IMR-90 (cell line): ENCODE data around the gene LRP1B. TPM values are rescaled to one million over a fixed set of nuclear protein-coding genes. Genes with fewer than 3 reads are reported as not detected.

Experiments
- ATAC-seq: fragments of 200-7000 bp; cut with Tn5 transposase; 2 replicates; pipeline ENCODE4 v1.9.1; 2020; ENCODE audit warnings: low read depth, mild to moderate bottlenecking, moderate library complexity
- BruUV-seq: library from RNA; stranded (reverse); fragments of 400-500 nt; replicated peaks from 2 replicates; lab custom pipeline; 2021; lab: Mats Ljungman, UMichigan
- CTCF ChIA-PET: fragments of 300-600 bp; formaldehyde crosslinking; extraction: SDS; loops from one replicate; lab custom pipeline; 2021; ENCODE audit warnings: antibody characterized with exemption; lab: Yijun Ruan, JAX
- POLR2A ChIA-PET: fragments of 300-600 bp; sonication (Branson Sonifier 250); formaldehyde crosslinking; loops from one replicate; lab custom pipeline; 2022; ENCODE audit warnings: antibody characterized with exemption; ENCODE audit not compliant: unreplicated experiment; lab: Charles Lee
- DNase-seq: peaks from one replicate; pipeline ENCODE4 v3.0.0; 2013
- H2AFZ ChIP-seq: replicated peaks from 2 replicates; pipeline ENCODE3; 2013; ENCODE audit warnings: low read length, mild to moderate bottlenecking; ENCODE audit not compliant: poor library complexity
- H2AK5ac ChIP-seq: 2 replicates; pipeline ENCODE4 v1.6.1; 2013; ENCODE audit warnings: low read depth, low read length, inconsistent platforms
- H2AK9ac ChIP-seq: replicated peaks from 2 replicates; pipeline ENCODE3; 2013; ENCODE audit warnings: mild to moderate bottlenecking, low read depth, low read length, moderate library complexity; ENCODE audit not compliant: poor library complexity
- H2BK120ac ChIP-seq: 2 replicates; pipeline ENCODE4 v1.6.1; 2013; ENCODE audit warnings: low read depth, low read length, inconsistent platforms
- H2BK15ac ChIP-seq: 3 replicates; pipeline ENCODE4 v1.6.1; 2013; ENCODE audit warnings: low read depth, low read length, inconsistent platforms
- H2BK20ac ChIP-seq: 2 replicates; pipeline ENCODE4 v1.6.1; 2013; ENCODE audit warnings: low read depth, mild to moderate bottlenecking, inconsistent platforms, low read length, moderate library complexity
- H2BK5ac ChIP-seq: 2 replicates; pipeline ENCODE4 v1.6.1; 2013; ENCODE audit warnings: mild to moderate bottlenecking, low read depth, low read length, inconsistent platforms; ENCODE audit not compliant: poor library complexity, severe bottlenecking
- H3K14ac ChIP-seq: replicated peaks from 2 replicates; pipeline ENCODE4 v1.6.1; 2013; ENCODE audit warnings: low read depth, low read length, inconsistent platforms
- H3K18ac ChIP-seq: 2 replicates; pipeline ENCODE4 v1.6.1; 2013; ENCODE audit warnings: low read depth, low read length, control low read depth
- H3K23ac ChIP-seq: 2 replicates; pipeline ENCODE4 v1.6.1; 2013; ENCODE audit warnings: low read depth, low read length, inconsistent platforms
- H3K27ac ChIP-seq: 2 replicates; pipeline ENCODE4 v1.5.1; 2013; ENCODE audit warnings: mild to moderate bottlenecking, control low read depth, low read length; ENCODE audit not compliant: insufficient read depth
- H3K27me3 ChIP-seq: 2 replicates; pipeline ENCODE4 v1.6.1; 2013; ENCODE audit warnings: low read length; ENCODE audit not compliant: control insufficient read depth, insufficient read depth
- H3K36me3 ChIP-seq: 2 replicates; pipeline ENCODE4 v1.6.1; 2013; ENCODE audit warnings: low read length, mixed read lengths; ENCODE audit not compliant: control insufficient read depth, insufficient read depth
- H3K4ac ChIP-seq: 2 replicates; pipeline ENCODE4 v1.6.1; 2013; ENCODE audit warnings: low read depth, low read length, inconsistent platforms
- H3K4me1 ChIP-seq: 2 replicates; pipeline ENCODE4 v1.6.1; 2013; ENCODE audit warnings: low read length, mixed read lengths; ENCODE audit not compliant: control insufficient read depth, insufficient read depth
- H3K4me2 ChIP-seq: 2 replicates; pipeline ENCODE4 v1.6.1; 2013; ENCODE audit warnings: low read depth, mild to moderate bottlenecking, control low read depth, low read length, moderate library complexity
- H3K4me3 ChIP-seq: 2 replicates; pipeline ENCODE4 v1.5.1; 2013; ENCODE audit warnings: low read depth, mild to moderate bottlenecking, control low read depth, low read length, moderate library complexity; ENCODE audit not compliant: insufficient read depth
- H3K56ac ChIP-seq: 2 replicates; pipeline ENCODE4 v1.6.1; 2013; ENCODE audit warnings: low read length, inconsistent platforms; ENCODE audit not compliant: insufficient read depth; ENCODE audit errors: extremely low read depth
- H3K79me1 ChIP-seq, 2 experiments: 2 replicates each; pipeline ENCODE4 v1.6.1; 2013; ENCODE audit warnings: low read length in 2 of 2, inconsistent platforms in 1 of 2, low read depth in 1 of 2
- H3K9ac ChIP-seq: 2 replicates; pipeline ENCODE4 v1.6.1; 2013; ENCODE audit warnings: low read depth, low read length, control low read depth
- H3K9me1 ChIP-seq: 2 replicates; pipeline ENCODE4 v1.6.1; 2013; ENCODE audit warnings: low read length, inconsistent platforms; ENCODE audit not compliant: insufficient read depth
- H3K9me3 ChIP-seq: 2 replicates; pipeline ENCODE4 v1.6.1; 2013; ENCODE audit warnings: low read length; ENCODE audit not compliant: control insufficient read depth, insufficient read depth
- H4K20me1 ChIP-seq: 2 replicates; pipeline ENCODE4 v1.6.1; 2013; ENCODE audit warnings: low read length, inconsistent platforms; ENCODE audit not compliant: insufficient read depth
- H4K5ac ChIP-seq: 2 replicates; pipeline ENCODE4 v1.6.1; 2013; ENCODE audit warnings: mild to moderate bottlenecking, low read depth, low read length, control low read depth
- H4K8ac ChIP-seq, 2 experiments: 2 replicates each; pipeline ENCODE4 v1.6.1; 2013; ENCODE audit warnings: low read depth in 2 of 2, low read length in 2 of 2, control low read depth in 1 of 2, inconsistent platforms in 1 of 2
- H4K91ac ChIP-seq: 2 replicates; pipeline ENCODE4 v1.6.1; 2013; ENCODE audit warnings: low read depth, low read length, inconsistent platforms; ENCODE audit not compliant: insufficient read depth
- CHD1 ChIP-seq: IDR thresholded peaks from 2 replicates; pipeline ENCODE4 v1.6.1; 2012; ENCODE audit warnings: low read depth, low read length, improper control_type of control experiment
- MAFK ChIP-seq: IDR thresholded peaks from 2 replicates; pipeline ENCODE4 v1.6.1; 2012; ENCODE audit warnings: low read depth, low read length, improper control_type of control experiment
- NFE2L2 ChIP-seq: fragments of 150-350 bp; IDR thresholded peaks from 2 replicates; pipeline ENCODE4 v1.6.1; 2016; ENCODE audit warnings: low read depth, mild to moderate bottlenecking, low read length
- RAD21 ChIP-seq: IDR thresholded peaks from 2 replicates; pipeline ENCODE4 v1.6.1; 2012; ENCODE audit warnings: low read length, improper control_type of control experiment
- RCOR1 ChIP-seq: IDR thresholded peaks from 2 replicates; pipeline ENCODE4 v1.6.1; 2012; ENCODE audit warnings: mild to moderate bottlenecking, low read length, improper control_type of control experiment; ENCODE audit not compliant: insufficient replicate concordance
- RFX5 ChIP-seq: IDR thresholded peaks from 2 replicates; pipeline ENCODE4 v1.8.0; 2012; ENCODE audit warnings: low read depth, mild to moderate bottlenecking, low read length, moderate library complexity
- WGBS, 2 experiments: methylation state at CpG; one replicate each; pipeline versions ENCODE4 v1.1.5 to v1.1.7; 2013; ENCODE audit warnings: missing lambda C conversion rate in 2 of 2; ENCODE audit not compliant: insufficient read length in 1 of 2; ENCODE audit errors: extremely low coverage in 2 of 2; 5-methylcytosine and 5-hydroxymethylcytosine counted together
- dilution Hi-C: fragments of 300-500 bp; cut with HindIII; formaldehyde crosslinking; loops from one replicate; pipeline ENCODE4 v1.14.3; 2018; ENCODE audit warnings: low sequenced_read_pairs; ENCODE audit not compliant: unreplicated experiment
- in situ Hi-C: fragments of 300-500 bp; cut with MboI; formaldehyde crosslinking; loops from 3 replicates; pipeline ENCODE4 v1.14.3; 2019; ENCODE audit warnings: low sequenced_read_pairs, inconsistent platforms, mixed read lengths
- intact Hi-C: fragments of 100-400 bp; cut with micrococcal nuclease; formaldehyde crosslinking; loops from 2 replicates; pipeline ENCODE4 v1.10.0; 2022
- polyA plus RNA-seq, 3 experiments: library from polyadenylated mRNA; depleted of rRNA; stranded (reverse); fragments of >200 nt; gene quantifications; 2 replicates each; pipeline ENCODE4 v1.2.3, GENCODE V29; 2012; ENCODE audit warnings: low replicate concordance in 1 of 3
- total RNA-seq: library from RNA; depleted of rRNA; stranded (reverse); fragments of >200 nt; gene quantifications from 2 replicates; pipeline ENCODE4 v1.2.3, GENCODE V29; 2012
- TF ChIP-seq, protein P1 (sequence below): conservative IDR thresholded peaks from 2 replicates; pipeline ENCODE4 v1.5.1; 2012; ENCODE audit warnings: mild to moderate bottlenecking, low read depth, low read length, improper control_type of control experiment

Gene LRP1B
- total and polyA plus RNA-seq, 2 of the 4 experiments (the other 2 are of a cell fraction) = under 0.01 to 0.02 TPM

DNA sequence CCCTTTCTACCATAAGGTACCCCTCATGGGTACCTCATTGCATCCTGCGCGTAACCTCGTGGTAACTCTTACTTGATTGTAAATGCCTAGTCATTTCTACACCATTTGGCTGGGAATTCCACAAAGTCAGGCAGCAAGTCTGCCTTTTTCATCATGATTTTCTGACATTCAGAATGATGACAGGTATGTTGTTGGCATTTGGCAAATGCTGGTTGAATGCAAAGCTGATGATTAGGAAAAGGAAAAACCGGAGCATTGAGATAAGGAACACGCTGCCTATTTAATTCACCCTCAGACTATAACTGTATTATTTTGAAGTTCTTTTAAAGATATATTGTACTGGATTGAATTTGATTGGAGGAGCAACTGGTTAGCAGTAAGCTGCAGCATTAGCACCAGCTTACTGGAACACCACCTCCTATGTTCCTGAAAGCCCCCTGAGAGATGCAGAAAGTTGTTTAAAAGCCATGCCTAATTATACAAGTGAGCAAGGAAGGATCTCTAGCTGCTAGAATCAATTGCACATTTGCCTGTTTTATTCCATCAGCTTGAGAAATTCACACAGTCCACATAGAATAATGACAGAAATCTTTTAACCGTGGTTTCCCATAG, 520.1 kb downstream of the LRP1B start:
- Histone ChIP-seq H3K4ac (no peak overlapping the region), H2BK20ac (no peak overlapping the region), H4K5ac (no peak overlapping the region), H3K79me1 (no peaks in the 10 kb centered on the region), H2BK120ac (no peak overlapping the region), H2BK15ac (no peak overlapping the region), H3K23ac (no peak overlapping the region), H3K9me3 (no peaks in the 10 kb centered on the region), H4K91ac (no peak overlapping the region), H3K18ac (no peak overlapping the region), H3K56ac (no peak overlapping the region), H2BK5ac (no peak overlapping the region), H2AK9ac (no peak overlapping the region), H4K20me1 (no peaks in the 10 kb centered on the region), H3K36me3 (no peaks in the 10 kb centered on the region), H3K27me3 (no peaks in the 10 kb centered on the region), H3K9ac (no peak overlapping the region), H3K14ac (no peak overlapping the region), H3K9me1 (no peaks in the 10 kb centered on the region), H3K4me1 (no peaks in the 10 kb centered on the region), H2AK5ac (no peak overlapping the region), H3K4me2 (peak overlapping the region; percentile 9; the same call in 1 of the 2 replicates), H3K27ac (no peak overlapping the region), H3K4me3 (no peak overlapping the region), H2AFZ (no peak overlapping the region), H4K8ac (no peak overlapping the region)
- no TSS peak for BruUV-seq
- dilution Hi-C loops (no loop called here), in situ Hi-C loops (no loop called here), intact Hi-C loops (no loop called here)
- ChIA-PET POLR2A (interaction anchor here (0.7 kb wide), 1 partner anchor 49 kb away, joined by 3 read pairs; no protein-coding TSS in a partner anchor), CTCF (interaction anchor here (0.6 kb wide), 1 partner anchor 229 kb away, joined by 3 read pairs; no protein-coding TSS in a partner anchor)
- no CpG with 5 or more reads among the region's 6 CpGs for WGBS, 2 experiments
- no peak for DNase-seq
- TF ChIP-seq, protein P1, sequence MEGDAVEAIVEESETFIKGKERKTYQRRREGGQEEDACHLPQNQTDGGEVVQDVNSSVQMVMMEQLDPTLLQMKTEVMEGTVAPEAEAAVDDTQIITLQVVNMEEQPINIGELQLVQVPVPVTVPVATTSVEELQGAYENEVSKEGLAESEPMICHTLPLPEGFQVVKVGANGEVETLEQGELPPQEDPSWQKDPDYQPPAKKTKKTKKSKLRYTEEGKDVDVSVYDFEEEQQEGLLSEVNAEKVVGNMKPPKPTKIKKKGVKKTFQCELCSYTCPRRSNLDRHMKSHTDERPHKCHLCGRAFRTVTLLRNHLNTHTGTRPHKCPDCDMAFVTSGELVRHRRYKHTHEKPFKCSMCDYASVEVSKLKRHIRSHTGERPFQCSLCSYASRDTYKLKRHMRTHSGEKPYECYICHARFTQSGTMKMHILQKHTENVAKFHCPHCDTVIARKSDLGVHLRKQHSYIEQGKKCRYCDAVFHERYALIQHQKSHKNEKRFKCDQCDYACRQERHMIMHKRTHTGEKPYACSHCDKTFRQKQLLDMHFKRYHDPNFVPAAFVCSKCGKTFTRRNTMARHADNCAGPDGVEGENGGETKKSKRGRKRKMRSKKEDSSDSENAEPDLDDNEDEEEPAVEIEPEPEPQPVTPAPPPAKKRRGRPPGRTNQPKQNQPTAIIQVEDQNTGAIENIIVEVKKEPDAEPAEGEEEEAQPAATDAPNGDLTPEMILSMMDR = no peak
- no peak for TF ChIP-seq MAFK
- TF ChIP-seq CHD1 = no peak
- TF ChIP-seq NFE2L2 = no peak
- TF ChIP-seq RCOR1 = no peak
- no peak for TF ChIP-seq RFX5
- TF ChIP-seq RAD21 = no peak
- no peak for ATAC-seq
